Cardiac fibroblast (primary cell): ENCODE data around the gene PTH.

ENCODE experiments used
- DNase-seq, 2 donors: peaks; one replicate each; pipeline versions ENCODE4 v3.0.0 to v3.0.0-alpha.2; 2010; ENCODE audit warnings: low read depth in 2 of 2
- H3K4me3 ChIP-seq, 2 donors: replicated peaks in 1 of 2; 1 replicate in 1 of 2; 2 replicates in 1 of 2; pipeline ENCODE4 v1.5.1; 2011; ENCODE audit warnings: low read depth in 2 of 2, low read length in 2 of 2, mild to moderate bottlenecking in 2 of 2, moderate library complexity in 1 of 2
- TF ChIP-seq, protein P1 (sequence below): IDR thresholded peaks from one replicate; pipeline ENCODE4 v1.5.1; 2011; ENCODE audit warnings: low read depth, mild to moderate bottlenecking, low read length, inconsistent platforms

The PTH gene

DNA sequence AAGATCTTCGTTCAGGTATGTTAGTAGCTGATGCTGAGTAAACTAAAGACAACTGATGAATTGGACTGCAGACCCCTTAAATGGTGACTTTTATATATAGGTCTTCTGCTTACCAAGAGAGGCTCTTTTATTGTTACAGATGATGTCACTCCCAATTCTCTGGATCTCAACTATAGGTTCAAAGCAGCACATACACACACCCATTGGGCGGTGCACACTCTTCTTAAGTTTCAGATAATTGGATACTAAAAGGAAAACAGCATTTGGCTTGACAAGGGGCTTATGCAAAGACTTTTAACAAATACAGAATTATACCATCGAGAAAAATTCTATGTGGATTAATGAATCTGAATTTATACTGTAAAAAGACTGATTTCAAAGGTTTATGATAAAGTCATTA lies at the start of gene PTH:
TSS of gene PTH (minus strand) at position 69 of the 400 bp plus-strand sequence. CDS start 3,142 bp downstream, outside the sequence.
- TF ChIP-seq, protein P1, sequence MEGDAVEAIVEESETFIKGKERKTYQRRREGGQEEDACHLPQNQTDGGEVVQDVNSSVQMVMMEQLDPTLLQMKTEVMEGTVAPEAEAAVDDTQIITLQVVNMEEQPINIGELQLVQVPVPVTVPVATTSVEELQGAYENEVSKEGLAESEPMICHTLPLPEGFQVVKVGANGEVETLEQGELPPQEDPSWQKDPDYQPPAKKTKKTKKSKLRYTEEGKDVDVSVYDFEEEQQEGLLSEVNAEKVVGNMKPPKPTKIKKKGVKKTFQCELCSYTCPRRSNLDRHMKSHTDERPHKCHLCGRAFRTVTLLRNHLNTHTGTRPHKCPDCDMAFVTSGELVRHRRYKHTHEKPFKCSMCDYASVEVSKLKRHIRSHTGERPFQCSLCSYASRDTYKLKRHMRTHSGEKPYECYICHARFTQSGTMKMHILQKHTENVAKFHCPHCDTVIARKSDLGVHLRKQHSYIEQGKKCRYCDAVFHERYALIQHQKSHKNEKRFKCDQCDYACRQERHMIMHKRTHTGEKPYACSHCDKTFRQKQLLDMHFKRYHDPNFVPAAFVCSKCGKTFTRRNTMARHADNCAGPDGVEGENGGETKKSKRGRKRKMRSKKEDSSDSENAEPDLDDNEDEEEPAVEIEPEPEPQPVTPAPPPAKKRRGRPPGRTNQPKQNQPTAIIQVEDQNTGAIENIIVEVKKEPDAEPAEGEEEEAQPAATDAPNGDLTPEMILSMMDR: no peak
- DNase-seq: no peak
- no peak within 1 kb of the TSS for H3K4me3 ChIP-seq

DNA sequence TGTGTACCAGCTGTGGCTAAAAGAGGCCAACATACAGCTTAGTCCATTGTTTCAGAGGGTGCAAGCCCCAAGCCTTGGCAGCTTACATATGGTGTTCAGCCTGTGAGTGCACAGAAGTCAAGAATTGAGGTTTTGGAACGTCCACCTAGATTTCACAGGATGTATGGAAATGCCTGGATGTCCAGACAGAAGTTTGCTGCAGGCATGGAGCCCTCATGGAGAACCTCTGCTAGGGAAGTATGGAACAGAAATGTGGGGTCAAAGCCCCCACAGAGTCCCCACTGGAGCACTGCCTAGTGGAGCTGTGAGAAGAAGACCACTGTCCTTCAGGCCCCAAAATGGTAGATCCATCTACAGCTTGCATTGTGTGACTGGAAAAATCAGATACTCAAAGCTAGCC lies 42.2 kb upstream of the PTH start:
- TF ChIP-seq, protein P1: no peak
- no peak for DNase-seq
- no peak overlapping the region for H3K4me3 ChIP-seq

- TF ChIP-seq, protein P1: no peak
- no peak overlapping the region for H3K4me3 ChIP-seq
- DNase-seq: peak; percentile 1 to 7
Observed at GRCh38 chr11:13535819-13536218, 40.0 kb upstream of the PTH start.

DNA sequence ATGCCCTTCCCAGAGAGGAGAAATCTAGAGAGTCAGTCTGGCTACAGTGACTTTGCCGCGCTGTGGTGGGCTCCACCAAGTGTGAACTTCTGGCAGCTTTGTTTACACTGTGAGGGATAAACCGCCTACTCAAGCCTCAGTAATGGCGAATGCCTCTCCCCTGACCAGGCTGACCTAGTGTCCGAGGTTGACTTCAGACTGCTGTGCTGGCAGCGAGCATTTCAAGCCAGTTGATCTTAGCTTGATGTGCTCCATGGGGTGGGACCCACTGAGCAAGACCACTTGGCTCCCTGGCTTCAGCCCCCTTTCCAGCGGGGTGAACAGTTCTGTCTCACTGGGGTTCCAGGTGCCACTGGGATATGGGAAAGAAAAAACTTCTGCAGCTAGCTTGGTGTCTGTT lies 38.6 kb upstream of the PTH start:
- TF ChIP-seq, protein P1: no peak
- DNase-seq: no peak
- no peak overlapping the region for H3K4me3 ChIP-seq

- H3K4me3 ChIP-seq: no peak overlapping the region
- DNase-seq: no peak
- TF ChIP-seq, protein P1: no peak
Observed at GRCh38 chr11:13525257-13525656, 29.5 kb upstream of the PTH start.

- TF ChIP-seq, protein P1: no peak
- no peak overlapping the region for H3K4me3 ChIP-seq
- DNase-seq: no peak
Observed at GRCh38 chr11:13503393-13503792, 7.6 kb upstream of the PTH start.

- H3K4me3 ChIP-seq: no peak overlapping the region
- TF ChIP-seq, protein P1: no peak
- DNase-seq: no peak
Observed at GRCh38 chr11:13502492-13502891, 6.7 kb upstream of the PTH start.
